SK-N-SH treated with all-trans-retinoic acid at 6 μM for 48 hours (cell line): ENCODE data around the gene TNKS1BP1.

Experiments used
- ATAC-seq: fragments of 200-7000 bp; cut with Tn5 transposase; 3 replicates; pipeline ENCODE4 v1.9.1; 2020; ENCODE audit warnings: mild to moderate bottlenecking, moderate library complexity
- ARNTL ChIP-seq: fragments of 450-650 bp; formaldehyde crosslinking; IDR thresholded peaks from 2 replicates; pipeline ENCODE4 v1.5.0; 2020; ENCODE audit warnings: low read depth, mild to moderate bottlenecking, moderate library complexity, borderline replicate concordance
- BACH2 ChIP-seq: fragments of 250-450 bp; sonication (Bioruptor Pico); IDR thresholded peaks from 2 replicates; pipeline ENCODE4 v1.9.0; 2021; ENCODE audit warnings: mild to moderate bottlenecking, borderline replicate concordance
- CREB5 ChIP-seq: fragments of 250-450 bp; sonication (Bioruptor Pico); IDR thresholded peaks from 2 replicates; pipeline ENCODE4 v1.5.1; 2020; ENCODE audit warnings: low read depth, mild to moderate bottlenecking, moderate library complexity
- CSDC2 ChIP-seq: fragments of 250-450 bp; sonication (Bioruptor Pico); IDR thresholded peaks from 2 replicates; pipeline ENCODE4 v1.5.0; 2020; ENCODE audit warnings: mild to moderate bottlenecking, moderate library complexity
- CSRNP3 ChIP-seq: fragments of 250-450 bp; sonication (Bioruptor Pico); IDR thresholded peaks from 2 replicates; pipeline ENCODE4 v1.5.1; 2021; ENCODE audit warnings: mild to moderate bottlenecking, moderate library complexity
- ESRRG ChIP-seq: fragments of 250-450 bp; sonication (Bioruptor Pico); IDR thresholded peaks from 2 replicates; pipeline ENCODE4 v1.6.1; 2021; ENCODE audit warnings: mild to moderate bottlenecking
- GLIS3 ChIP-seq: fragments of 250-450 bp; sonication (Bioruptor Pico); IDR thresholded peaks from 2 replicates; pipeline ENCODE4 v1.5.0; 2020; ENCODE audit warnings: mild to moderate bottlenecking, moderate library complexity
- OSR1 ChIP-seq: fragments of 250-450 bp; sonication (Bioruptor Pico); IDR thresholded peaks from 2 replicates; pipeline ENCODE4 v1.8.0; 2022; ENCODE audit warnings: moderate library complexity, mild to moderate bottlenecking, inconsistent platforms
- PATZ1 ChIP-seq: fragments of 250-450 bp; sonication (Bioruptor Pico); IDR thresholded peaks from 2 replicates; pipeline ENCODE4 v1.8.0; 2020; ENCODE audit warnings: mild to moderate bottlenecking, moderate library complexity, borderline replicate concordance
- POU6F1 ChIP-seq: fragments of 250-450 bp; sonication (Bioruptor Pico); IDR thresholded peaks from 2 replicates; pipeline ENCODE4 v1.8.0; 2021; ENCODE audit warnings: low read depth, mild to moderate bottlenecking, moderate library complexity, borderline replicate concordance
- PPARA ChIP-seq: fragments of 250-450 bp; sonication (Bioruptor Pico); IDR thresholded peaks from 2 replicates; pipeline ENCODE4 v1.5.0; 2020; ENCODE audit warnings: mild to moderate bottlenecking, borderline replicate concordance
- RARB ChIP-seq: fragments of 250-450 bp; sonication (Bioruptor Pico); IDR thresholded peaks from 2 replicates; pipeline ENCODE4 v1.8.0; 2021; ENCODE audit warnings: mild to moderate bottlenecking, moderate library complexity
- SNAI2 ChIP-seq: fragments of 250-450 bp; sonication (Bioruptor Pico); IDR thresholded peaks from 2 replicates; pipeline ENCODE4 v1.5.0; 2020; ENCODE audit warnings: mild to moderate bottlenecking, moderate library complexity
- TCF4 ChIP-seq: fragments of 250-450 bp; sonication (Bioruptor Pico); IDR thresholded peaks from 2 replicates; pipeline ENCODE4 v1.8.0; 2021; ENCODE audit warnings: mild to moderate bottlenecking, moderate library complexity, borderline replicate concordance
- TOX ChIP-seq: fragments of 250-450 bp; sonication (Bioruptor Pico); IDR thresholded peaks from 2 replicates; pipeline ENCODE4 v1.8.0; 2021; ENCODE audit warnings: mild to moderate bottlenecking, moderate library complexity, borderline replicate concordance
- ZC3H10 ChIP-seq: fragments of 250-450 bp; sonication (Bioruptor Pico); IDR thresholded peaks from 2 replicates; pipeline ENCODE4 v1.5.1; 2021; ENCODE audit warnings: mild to moderate bottlenecking, moderate library complexity
- ZFP3 ChIP-seq: fragments of 250-450 bp; sonication (Bioruptor Pico); IDR thresholded peaks from 2 replicates; pipeline ENCODE4 v1.5.0; 2020; ENCODE audit warnings: mild to moderate bottlenecking, moderate library complexity
- ZFP30 ChIP-seq: fragments of 450-650 bp; formaldehyde crosslinking; IDR thresholded peaks from 2 replicates; pipeline ENCODE4 v1.5.0; 2022; ENCODE audit warnings: mild to moderate bottlenecking, moderate library complexity
- ZNF565 ChIP-seq: fragments of 450-650 bp; formaldehyde crosslinking; conservative IDR thresholded peaks from 2 replicates; pipeline ENCODE4 v1.5.0; 2020; ENCODE audit warnings: low read depth, mild to moderate bottlenecking, moderate library complexity
- ZNF70 ChIP-seq: fragments of 450-650 bp; formaldehyde crosslinking; IDR thresholded peaks from 2 replicates; pipeline ENCODE4 v1.5.0; 2020; ENCODE audit warnings: mild to moderate bottlenecking, moderate library complexity
- ZNF8 ChIP-seq: fragments of 450-650 bp; formaldehyde crosslinking; IDR thresholded peaks from 2 replicates; pipeline ENCODE4 v1.5.0; 2020; ENCODE audit warnings: mild to moderate bottlenecking, moderate library complexity
- TF ChIP-seq, protein P1 (sequence below): fragments of 250-450 bp; sonication (Bioruptor Pico); IDR thresholded peaks from 2 replicates; pipeline ENCODE4 v1.5.0; 2020; ENCODE audit warnings: mild to moderate bottlenecking, moderate library complexity

Gene TNKS1BP1

GRCh38 chr11:57320719-57321387, 3.9 kb downstream of the TNKS1BP1 start:
- TF ChIP-seq OSR1 (CRISPR knock-in tag) (no peak), ZFP3 (CRISPR knock-in tag) (no peak), ESRRG (CRISPR knock-in tag) (no peak)
- no peak for ATAC-seq

DNA sequence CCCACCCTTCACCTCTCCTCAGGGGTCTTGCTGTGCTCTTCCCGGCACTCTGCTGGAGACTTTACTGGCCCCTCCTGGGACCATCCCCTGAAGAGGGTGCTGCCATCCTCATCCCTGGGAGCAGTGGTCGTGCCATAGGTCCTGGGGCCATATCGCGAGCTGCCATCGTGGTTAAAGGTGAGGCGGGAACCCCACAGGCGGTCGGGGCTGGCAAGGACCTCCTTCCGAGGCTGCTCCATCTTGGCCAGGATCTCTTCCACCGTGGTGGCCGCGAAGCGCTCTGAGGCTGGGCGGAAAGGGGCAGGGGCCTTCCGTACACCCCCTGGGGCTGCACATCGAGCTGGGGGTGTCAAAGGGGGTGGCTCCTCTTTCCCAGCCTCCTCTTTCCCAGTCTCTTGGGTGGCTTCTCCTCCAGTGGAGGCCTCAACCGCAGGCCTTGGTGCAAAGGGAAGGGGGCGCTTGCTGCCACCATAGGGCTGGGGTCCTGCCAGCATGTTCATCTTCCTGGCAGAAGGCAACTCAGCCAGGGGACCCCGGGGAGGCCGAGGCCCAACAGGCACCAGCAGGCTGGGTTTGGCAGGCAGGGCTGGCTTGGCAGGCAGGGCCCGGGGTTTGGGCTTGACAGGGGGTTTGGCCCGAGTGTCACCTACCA, 4.6 kb downstream of the TNKS1BP1 start:
- ATAC-seq, result no peak
- TF ChIP-seq PPARA (CRISPR knock-in tag) (no peak), POU6F1 (no peak), ZNF565 (CRISPR knock-in tag) (no peak), ZC3H10 (CRISPR knock-in tag) (no peak), ARNTL (CRISPR knock-in tag) (no peak), ZNF8 (CRISPR knock-in tag) (no peak), TCF4 (no peak), CSDC2 (CRISPR knock-in tag) (no peak), OSR1 (CRISPR knock-in tag) (no peak), CSRNP3 (CRISPR knock-in tag) (no peak), ZNF70 (CRISPR knock-in tag) (no peak), PATZ1 (CRISPR knock-in tag) (no peak), GLIS3 (no peak), BACH2 (CRISPR knock-in tag) (no peak)
- TF ChIP-seq, protein P1, sequence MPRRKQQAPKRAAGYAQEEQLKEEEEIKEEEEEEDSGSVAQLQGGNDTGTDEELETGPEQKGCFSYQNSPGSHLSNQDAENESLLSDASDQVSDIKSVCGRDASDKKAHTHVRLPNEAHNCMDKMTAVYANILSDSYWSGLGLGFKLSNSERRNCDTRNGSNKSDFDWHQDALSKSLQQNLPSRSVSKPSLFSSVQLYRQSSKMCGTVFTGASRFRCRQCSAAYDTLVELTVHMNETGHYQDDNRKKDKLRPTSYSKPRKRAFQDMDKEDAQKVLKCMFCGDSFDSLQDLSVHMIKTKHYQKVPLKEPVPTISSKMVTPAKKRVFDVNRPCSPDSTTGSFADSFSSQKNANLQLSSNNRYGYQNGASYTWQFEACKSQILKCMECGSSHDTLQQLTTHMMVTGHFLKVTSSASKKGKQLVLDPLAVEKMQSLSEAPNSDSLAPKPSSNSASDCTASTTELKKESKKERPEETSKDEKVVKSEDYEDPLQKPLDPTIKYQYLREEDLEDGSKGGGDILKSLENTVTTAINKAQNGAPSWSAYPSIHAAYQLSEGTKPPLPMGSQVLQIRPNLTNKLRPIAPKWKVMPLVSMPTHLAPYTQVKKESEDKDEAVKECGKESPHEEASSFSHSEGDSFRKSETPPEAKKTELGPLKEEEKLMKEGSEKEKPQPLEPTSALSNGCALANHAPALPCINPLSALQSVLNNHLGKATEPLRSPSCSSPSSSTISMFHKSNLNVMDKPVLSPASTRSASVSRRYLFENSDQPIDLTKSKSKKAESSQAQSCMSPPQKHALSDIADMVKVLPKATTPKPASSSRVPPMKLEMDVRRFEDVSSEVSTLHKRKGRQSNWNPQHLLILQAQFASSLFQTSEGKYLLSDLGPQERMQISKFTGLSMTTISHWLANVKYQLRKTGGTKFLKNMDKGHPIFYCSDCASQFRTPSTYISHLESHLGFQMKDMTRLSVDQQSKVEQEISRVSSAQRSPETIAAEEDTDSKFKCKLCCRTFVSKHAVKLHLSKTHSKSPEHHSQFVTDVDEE, result no peak

GRCh38 chr11:57318178-57318577, 6.6 kb downstream of the TNKS1BP1 start:
- ATAC-seq, result no peak
- TF ChIP-seq ESRRG (CRISPR knock-in tag) (no peak), BACH2 (CRISPR knock-in tag) (no peak), ZC3H10 (CRISPR knock-in tag) (no peak), TOX (CRISPR knock-in tag) (no peak), CREB5 (no peak), PATZ1 (CRISPR knock-in tag) (no peak), TCF4 (no peak), RARB (no peak), CSDC2 (CRISPR knock-in tag) (no peak), ZFP30 (CRISPR knock-in tag) (no peak), POU6F1 (no peak), ZNF8 (CRISPR knock-in tag) (no peak), CSRNP3 (CRISPR knock-in tag) (no peak), SNAI2 (CRISPR knock-in tag) (no peak), ZNF565 (CRISPR knock-in tag) (no peak), PPARA (CRISPR knock-in tag) (no peak)
